ENCODE data around the gene ANXA6. TPM values are rescaled to one million over a fixed set of nuclear protein-coding genes. Genes with fewer than 3 reads are reported as not detected.

The ANXA6 gene
- total and polyA plus RNA-seq, 8 donors = 37.0 to 70.8 (median 48.7) TPM

GRCh38 chr5:151186052-151186451 lies 28.5 kb upstream of the ANXA6 start:
- TF ChIP-seq, protein P1, sequence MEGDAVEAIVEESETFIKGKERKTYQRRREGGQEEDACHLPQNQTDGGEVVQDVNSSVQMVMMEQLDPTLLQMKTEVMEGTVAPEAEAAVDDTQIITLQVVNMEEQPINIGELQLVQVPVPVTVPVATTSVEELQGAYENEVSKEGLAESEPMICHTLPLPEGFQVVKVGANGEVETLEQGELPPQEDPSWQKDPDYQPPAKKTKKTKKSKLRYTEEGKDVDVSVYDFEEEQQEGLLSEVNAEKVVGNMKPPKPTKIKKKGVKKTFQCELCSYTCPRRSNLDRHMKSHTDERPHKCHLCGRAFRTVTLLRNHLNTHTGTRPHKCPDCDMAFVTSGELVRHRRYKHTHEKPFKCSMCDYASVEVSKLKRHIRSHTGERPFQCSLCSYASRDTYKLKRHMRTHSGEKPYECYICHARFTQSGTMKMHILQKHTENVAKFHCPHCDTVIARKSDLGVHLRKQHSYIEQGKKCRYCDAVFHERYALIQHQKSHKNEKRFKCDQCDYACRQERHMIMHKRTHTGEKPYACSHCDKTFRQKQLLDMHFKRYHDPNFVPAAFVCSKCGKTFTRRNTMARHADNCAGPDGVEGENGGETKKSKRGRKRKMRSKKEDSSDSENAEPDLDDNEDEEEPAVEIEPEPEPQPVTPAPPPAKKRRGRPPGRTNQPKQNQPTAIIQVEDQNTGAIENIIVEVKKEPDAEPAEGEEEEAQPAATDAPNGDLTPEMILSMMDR (IDR thresholded peaks at IDR 0.05) = no peak
- ATAC-seq (no peak), FAIRE-seq (no peak), DNase-seq (no peak)
- H3K27ac ChIP-seq = no peak overlapping the region
- WGBS, 2 donors = 64 to 79% methylated on average over 5 of the region's 5 CpGs
- peaks cover 0 to 2% (median 0%) of the 10 kb centered on the region in 4 donors for H3K9me3 ChIP-seq
- peaks cover 0 to 5% (median 0%) of the 10 kb centered on the region in 3 donors for H3K36me3 ChIP-seq
- intact Hi-C loops (cut with DNase I) = no loop called here
- H3K4me1 ChIP-seq = no peaks in the 10 kb centered on the region
- H3K4me3 ChIP-seq = no peak overlapping the region
- no peaks in the 10 kb centered on the region for H3K27me3 ChIP-seq

- DNase-seq (no peak), FAIRE-seq (no peak), ATAC-seq (no peak)
- Histone ChIP-seq H3K27ac (no peak overlapping the region), H3K4me1 (no peaks in the 10 kb centered on the region), H3K4me3 (no peak overlapping the region), H3K9me3 (peaks cover 0 to 2% (median 0%) of the 10 kb centered on the region in 4 donors), H3K27me3 (no peaks in the 10 kb centered on the region), H3K36me3 (peaks cover 0 to 5% (median 0%) of the 10 kb centered on the region in 3 donors)
- TF ChIP-seq, protein P1 (IDR thresholded peaks at IDR 0.05) = no peak
- WGBS, 2 donors = 82 to 86% methylated on average over 10 of the region's 10 CpGs
- intact Hi-C loops (cut with DNase I) = no loop called here
These were observed 26.9 kb upstream of the ANXA6 start for GRCh38 chr5:151184316-151185042.

- Histone ChIP-seq H3K27me3 (no peaks in the 10 kb centered on the region), H3K36me3 (peaks cover 0 to 5% (median 0%) of the 10 kb centered on the region in 3 donors), H3K4me3 (no peak overlapping the region), H3K27ac (no peak overlapping the region), H3K4me1 (no peaks in the 10 kb centered on the region), H3K9me3 (no peaks in the 10 kb centered on the region)
- 91 to 96% methylated on average over 7 of the region's 7 CpGs for WGBS, 2 donors
- DNase-seq (peak in 1 of 6 donors; percentile 43), ATAC-seq (no peak), FAIRE-seq (no peak)
- intact Hi-C loops (cut with DNase I) = no loop called here
- TF ChIP-seq, protein P1 (IDR thresholded peaks at IDR 0.05) = no peak
These were observed 26.1 kb upstream of the ANXA6 start for GRCh38 chr5:151183456-151184245.

DNA sequence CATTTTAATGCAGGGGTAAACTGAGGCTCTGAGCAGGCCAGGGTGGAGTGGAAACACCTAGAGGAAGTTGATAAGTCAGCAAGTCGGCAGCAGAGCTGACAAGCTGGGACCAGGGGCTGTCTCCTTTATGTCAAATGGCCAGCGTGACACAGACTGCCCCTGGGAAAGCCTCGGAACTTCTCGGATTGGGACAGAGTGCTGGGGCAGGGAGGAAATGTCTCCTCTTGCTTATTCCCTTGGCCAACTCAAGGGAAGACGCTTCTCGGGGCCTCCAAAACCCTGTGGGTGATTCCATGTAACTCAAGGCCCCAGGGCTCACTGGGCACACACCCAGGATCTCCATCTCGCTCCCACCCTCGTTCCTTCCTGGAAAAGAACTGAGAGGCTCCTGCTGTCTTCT lies 25.4 kb upstream of the ANXA6 start:
- Histone ChIP-seq H3K4me3 (no peak overlapping the region), H3K36me3 (peaks cover 0 to 5% (median 0%) of the 10 kb centered on the region in 3 donors), H3K9me3 (no peaks in the 10 kb centered on the region), H3K27ac (no peak overlapping the region), H3K4me1 (no peaks in the 10 kb centered on the region), H3K27me3 (no peaks in the 10 kb centered on the region)
- intact Hi-C loops (cut with DNase I) = no loop called here
- no peak for FAIRE-seq
- WGBS, 2 donors = 88% methylated on average over 8 of the region's 8 CpGs
- ATAC-seq = no peak
- no peak for DNase-seq
- TF ChIP-seq, protein P1 (IDR thresholded peaks at IDR 0.05) = no peak

Measured in pancreas (tissue), 10 donors.